ENCODE results near the gene AMD1. TPM values are rescaled to one million over a fixed set of nuclear protein-coding genes. Genes with fewer than 3 reads are reported as not detected.
A peak's percentile ranks its signal among the peaks of the same experiment; 100 is the strongest.

AMD1 gene
- total RNA-seq, 1 donor from 2014 or later = 50.5 TPM

GRCh38 chr6:110864824-110865223, 9.8 kb upstream of the AMD1 start:
- Mint-ChIP-seq H3K9me3 (ENCODE audit: unreplicated experiment) (no peaks in the 10 kb centered on the region), H3K4me1 (ENCODE audit: unreplicated experiment) (peaks cover 4% of the 10 kb centered on the region), H3K36me3 (ENCODE audit: low read depth, unreplicated experiment) (no peaks in the 10 kb centered on the region), H3K4me3 (ENCODE audit: unreplicated experiment) (no peak overlapping the region), H3K27me3 (ENCODE audit: unreplicated experiment) (peaks cover 2% of the 10 kb centered on the region), H3K27ac (ENCODE audit: unreplicated experiment) (no peak overlapping the region)
- DNase-seq (ENCODE audit: low spot score) = no peak
- TF ChIP-seq CTCF (IDR thresholded peaks at IDR 0.05; ENCODE audit: unreplicated experiment) = no peak

GRCh38 chr6:110874880-110875547, 429 bp downstream of the AMD1 start:
- no peak for TF ChIP-seq CTCF (IDR thresholded peaks at IDR 0.05; ENCODE audit: unreplicated experiment)
- H3K4me1 Mint-ChIP-seq (ENCODE audit: unreplicated experiment) = peaks cover 25% of the 10 kb centered on the region
- peak overlapping the region; percentile 98 for H3K4me3 Mint-ChIP-seq (ENCODE audit: unreplicated experiment)
- peak; percentile 45 for DNase-seq (ENCODE audit: low spot score)
- H3K27me3 Mint-ChIP-seq (ENCODE audit: unreplicated experiment) = peaks cover 1% of the 10 kb centered on the region
- H3K27ac Mint-ChIP-seq (ENCODE audit: unreplicated experiment) = peak overlapping the region; percentile 95
- no peaks in the 10 kb centered on the region for H3K9me3 Mint-ChIP-seq (ENCODE audit: unreplicated experiment)
- peaks cover 4% of the 10 kb centered on the region for H3K36me3 Mint-ChIP-seq (ENCODE audit: low read depth, unreplicated experiment)

- TF ChIP-seq CTCF (IDR thresholded peaks at IDR 0.05; ENCODE audit: unreplicated experiment) = no peak
- Mint-ChIP-seq H3K4me1 (ENCODE audit: unreplicated experiment) (peaks cover 25% of the 10 kb centered on the region), H3K27ac (ENCODE audit: unreplicated experiment) (peak overlapping the region; percentile 13), H3K9me3 (ENCODE audit: unreplicated experiment) (no peaks in the 10 kb centered on the region), H3K36me3 (ENCODE audit: low read depth, unreplicated experiment) (peaks cover 4% of the 10 kb centered on the region), H3K4me3 (ENCODE audit: unreplicated experiment) (peak overlapping the region; percentile 91), H3K27me3 (ENCODE audit: unreplicated experiment) (peaks cover 1% of the 10 kb centered on the region)
- DNase-seq (ENCODE audit: low spot score) = peak; percentile 42
Observed at GRCh38 chr6:110875548-110876169, 1.1 kb downstream of the AMD1 start.

- H3K27ac Mint-ChIP-seq (ENCODE audit: unreplicated experiment) = peak overlapping the region; percentile 13
- peaks cover 1% of the 10 kb centered on the region for H3K27me3 Mint-ChIP-seq (ENCODE audit: unreplicated experiment)
- H3K4me3 Mint-ChIP-seq (ENCODE audit: unreplicated experiment) = peak overlapping the region; percentile 91
- H3K9me3 Mint-ChIP-seq (ENCODE audit: unreplicated experiment) = no peaks in the 10 kb centered on the region
- peak; percentile 77 for DNase-seq (ENCODE audit: low spot score)
- H3K36me3 Mint-ChIP-seq (ENCODE audit: low read depth, unreplicated experiment) = peaks cover 4% of the 10 kb centered on the region
- no peak for TF ChIP-seq CTCF (IDR thresholded peaks at IDR 0.05; ENCODE audit: unreplicated experiment)
- peaks cover 28% of the 10 kb centered on the region for H3K4me1 Mint-ChIP-seq (ENCODE audit: unreplicated experiment)
Observed at GRCh38 chr6:110876170-110876773, 1.7 kb downstream of the AMD1 start.

All from endothelial cell (in vitro differentiated cells).